ENCODE results near the gene VARS2. TPM values are rescaled to one million over a fixed set of nuclear protein-coding genes. Genes with fewer than 3 reads are reported as not detected.
A peak's percentile ranks its signal among the peaks of the same experiment; 100 is the strongest.
"Not testable (repeated sequence)": the region's sequence is repeated elsewhere in the genome, so short reads cannot be mapped to it uniquely, and the experiment has no call there.

Gene VARS2
- total RNA-seq, 1 donor from 2014 or later: 20.0 TPM

GRCh38 chr6:30915591-30915946, 1.5 kb downstream of the VARS2 start:
- H3K36me3 Mint-ChIP-seq (ENCODE audit: low read depth, unreplicated experiment): peaks cover 23% of the 10 kb centered on the region
- H3K27me3 Mint-ChIP-seq (ENCODE audit: unreplicated experiment): peaks cover 3% of the 10 kb centered on the region
- peaks cover 4% of the 10 kb centered on the region for H3K4me1 Mint-ChIP-seq (ENCODE audit: unreplicated experiment)

GRCh38 chr6:30917041-30917440, 3.0 kb downstream of the VARS2 start:
- Mint-ChIP-seq H3K27ac (ENCODE audit: unreplicated experiment) (no peak overlapping the region), H3K27me3 (ENCODE audit: unreplicated experiment) (peaks cover 2% of the 10 kb centered on the region), H3K9me3 (ENCODE audit: unreplicated experiment) (no peaks in the 10 kb centered on the region), H3K4me1 (ENCODE audit: unreplicated experiment) (peaks cover 4% of the 10 kb centered on the region), H3K4me3 (ENCODE audit: unreplicated experiment) (peak overlapping the region; percentile 42), H3K36me3 (ENCODE audit: low read depth, unreplicated experiment) (peaks cover 9% of the 10 kb centered on the region)
- no peak for TF ChIP-seq CTCF (IDR thresholded peaks at IDR 0.05; ENCODE audit: unreplicated experiment)
- DNase-seq (ENCODE audit: low spot score): no peak

More at GRCh38 chr6:30915591-30915946, 1.5 kb downstream of the VARS2 start:
- TF ChIP-seq CTCF (IDR thresholded peaks at IDR 0.05; ENCODE audit: unreplicated experiment): no peak
- H3K27ac Mint-ChIP-seq (ENCODE audit: unreplicated experiment): no peak overlapping the region
- peak; percentile 25 for DNase-seq (ENCODE audit: low spot score)
- no peak overlapping the region for H3K4me3 Mint-ChIP-seq (ENCODE audit: unreplicated experiment)
- no peaks in the 10 kb centered on the region for H3K9me3 Mint-ChIP-seq (ENCODE audit: unreplicated experiment)

- no peak overlapping the region for H3K4me3 Mint-ChIP-seq (ENCODE audit: unreplicated experiment)
- H3K36me3 Mint-ChIP-seq (ENCODE audit: low read depth, unreplicated experiment): peaks cover 5% of the 10 kb centered on the region
- H3K27ac Mint-ChIP-seq (ENCODE audit: unreplicated experiment): no peak overlapping the region
- peaks cover 2% of the 10 kb centered on the region for H3K27me3 Mint-ChIP-seq (ENCODE audit: unreplicated experiment)
- H3K9me3 Mint-ChIP-seq (ENCODE audit: unreplicated experiment): no peaks in the 10 kb centered on the region
- TF ChIP-seq CTCF (IDR thresholded peaks at IDR 0.05; ENCODE audit: unreplicated experiment): no peak
- no peak for DNase-seq (ENCODE audit: low spot score)
- H3K4me1 Mint-ChIP-seq (ENCODE audit: unreplicated experiment): peaks cover 4% of the 10 kb centered on the region
These were observed 3.4 kb downstream of the VARS2 start for GRCh38 chr6:30917487-30917886.

GRCh38 chr6:30918670-30919069, 4.6 kb downstream of the VARS2 start:
- H3K27me3 Mint-ChIP-seq (ENCODE audit: unreplicated experiment): peaks cover 2% of the 10 kb centered on the region
- H3K36me3 Mint-ChIP-seq (ENCODE audit: low read depth, unreplicated experiment): peaks cover 3% of the 10 kb centered on the region
- peaks cover 4% of the 10 kb centered on the region for H3K4me1 Mint-ChIP-seq (ENCODE audit: unreplicated experiment)
- H3K27ac Mint-ChIP-seq (ENCODE audit: unreplicated experiment): no peak overlapping the region
- no peak for TF ChIP-seq CTCF (IDR thresholded peaks at IDR 0.05; ENCODE audit: unreplicated experiment)
- H3K4me3 Mint-ChIP-seq (ENCODE audit: unreplicated experiment): no peak overlapping the region
- no peak for DNase-seq (ENCODE audit: low spot score)
- H3K9me3 Mint-ChIP-seq (ENCODE audit: unreplicated experiment): no peaks in the 10 kb centered on the region

GRCh38 chr6:30922447-30922852, 8.4 kb downstream of the VARS2 start:
- Mint-ChIP-seq H3K36me3 (ENCODE audit: low read depth, unreplicated experiment) (peaks cover 7% of the 10 kb centered on the region), H3K4me1 (ENCODE audit: unreplicated experiment) (no peaks in the 10 kb centered on the region), H3K27me3 (ENCODE audit: unreplicated experiment) (peaks cover 2% of the 10 kb centered on the region), H3K27ac (ENCODE audit: unreplicated experiment) (no peak overlapping the region), H3K9me3 (ENCODE audit: unreplicated experiment) (no peaks in the 10 kb centered on the region), H3K4me3 (ENCODE audit: unreplicated experiment) (no peak overlapping the region)
- TF ChIP-seq CTCF (IDR thresholded peaks at IDR 0.05; ENCODE audit: unreplicated experiment): no peak
- no peak for DNase-seq (ENCODE audit: low spot score)

GRCh38 chr6:30924040-30924627, 10.1 kb downstream of the VARS2 start:
- not testable (repeated sequence) for H3K4me1 Mint-ChIP-seq (ENCODE audit: unreplicated experiment); H3K4me3 Mint-ChIP-seq (ENCODE audit: unreplicated experiment); DNase-seq (ENCODE audit: low spot score); H3K9me3 Mint-ChIP-seq (ENCODE audit: unreplicated experiment); H3K27ac Mint-ChIP-seq (ENCODE audit: unreplicated experiment); H3K27me3 Mint-ChIP-seq (ENCODE audit: unreplicated experiment)
- peaks cover 19% of the 10 kb centered on the region for H3K36me3 Mint-ChIP-seq (ENCODE audit: low read depth, unreplicated experiment)
